Measurements from ENCODE around the gene PDX1.

DNA sequence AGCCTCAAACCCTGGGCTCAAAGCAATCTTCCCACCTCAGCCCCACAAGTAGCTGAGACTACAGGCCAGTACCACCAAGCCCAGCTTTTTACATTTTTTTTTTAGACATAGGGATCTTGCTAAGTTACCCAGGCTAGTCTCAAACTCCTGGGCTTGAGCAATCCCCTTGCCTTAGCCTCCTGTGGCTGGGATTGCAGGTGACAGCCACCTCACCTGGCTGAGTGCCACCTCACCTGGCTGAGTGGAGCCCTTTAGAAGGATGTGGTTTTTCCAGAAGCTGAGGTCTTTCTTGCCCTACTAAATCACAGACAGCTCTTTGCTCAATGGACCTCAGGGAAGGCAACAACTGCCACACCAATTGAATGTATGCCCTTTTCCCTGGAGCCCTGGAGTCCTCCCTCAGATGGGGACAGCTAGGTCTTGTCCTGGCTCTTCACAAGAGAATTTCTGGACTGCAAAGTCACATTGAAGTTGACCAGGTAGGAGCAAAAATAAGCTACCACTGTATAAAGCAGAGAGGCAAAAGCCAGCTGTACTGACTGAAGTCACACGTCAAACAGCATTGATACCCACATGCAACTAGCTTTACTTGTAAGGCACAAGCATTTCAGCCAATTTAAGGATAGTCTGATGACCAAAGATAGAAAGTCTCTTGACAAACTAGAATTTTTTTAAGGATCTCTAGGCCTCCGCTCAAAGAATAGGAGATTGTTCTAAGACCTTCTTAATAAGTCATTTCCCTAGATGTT, 14.0 kb downstream of the PDX1 start:
- TF ChIP-seq, protein P1, sequence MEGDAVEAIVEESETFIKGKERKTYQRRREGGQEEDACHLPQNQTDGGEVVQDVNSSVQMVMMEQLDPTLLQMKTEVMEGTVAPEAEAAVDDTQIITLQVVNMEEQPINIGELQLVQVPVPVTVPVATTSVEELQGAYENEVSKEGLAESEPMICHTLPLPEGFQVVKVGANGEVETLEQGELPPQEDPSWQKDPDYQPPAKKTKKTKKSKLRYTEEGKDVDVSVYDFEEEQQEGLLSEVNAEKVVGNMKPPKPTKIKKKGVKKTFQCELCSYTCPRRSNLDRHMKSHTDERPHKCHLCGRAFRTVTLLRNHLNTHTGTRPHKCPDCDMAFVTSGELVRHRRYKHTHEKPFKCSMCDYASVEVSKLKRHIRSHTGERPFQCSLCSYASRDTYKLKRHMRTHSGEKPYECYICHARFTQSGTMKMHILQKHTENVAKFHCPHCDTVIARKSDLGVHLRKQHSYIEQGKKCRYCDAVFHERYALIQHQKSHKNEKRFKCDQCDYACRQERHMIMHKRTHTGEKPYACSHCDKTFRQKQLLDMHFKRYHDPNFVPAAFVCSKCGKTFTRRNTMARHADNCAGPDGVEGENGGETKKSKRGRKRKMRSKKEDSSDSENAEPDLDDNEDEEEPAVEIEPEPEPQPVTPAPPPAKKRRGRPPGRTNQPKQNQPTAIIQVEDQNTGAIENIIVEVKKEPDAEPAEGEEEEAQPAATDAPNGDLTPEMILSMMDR (IDR thresholded peaks at IDR 0.05; ENCODE audit: insufficient read depth, low read length): no peak
- no peak for TF ChIP-seq POLR2AphosphoS5 (IDR thresholded peaks at IDR 0.05; ENCODE audit: low read depth)
- TF ChIP-seq SPI1 (IDR thresholded peaks at IDR 0.05; ENCODE audit: borderline replicate concordance, low read depth): no peak
- TF ChIP-seq, protein P2, sequence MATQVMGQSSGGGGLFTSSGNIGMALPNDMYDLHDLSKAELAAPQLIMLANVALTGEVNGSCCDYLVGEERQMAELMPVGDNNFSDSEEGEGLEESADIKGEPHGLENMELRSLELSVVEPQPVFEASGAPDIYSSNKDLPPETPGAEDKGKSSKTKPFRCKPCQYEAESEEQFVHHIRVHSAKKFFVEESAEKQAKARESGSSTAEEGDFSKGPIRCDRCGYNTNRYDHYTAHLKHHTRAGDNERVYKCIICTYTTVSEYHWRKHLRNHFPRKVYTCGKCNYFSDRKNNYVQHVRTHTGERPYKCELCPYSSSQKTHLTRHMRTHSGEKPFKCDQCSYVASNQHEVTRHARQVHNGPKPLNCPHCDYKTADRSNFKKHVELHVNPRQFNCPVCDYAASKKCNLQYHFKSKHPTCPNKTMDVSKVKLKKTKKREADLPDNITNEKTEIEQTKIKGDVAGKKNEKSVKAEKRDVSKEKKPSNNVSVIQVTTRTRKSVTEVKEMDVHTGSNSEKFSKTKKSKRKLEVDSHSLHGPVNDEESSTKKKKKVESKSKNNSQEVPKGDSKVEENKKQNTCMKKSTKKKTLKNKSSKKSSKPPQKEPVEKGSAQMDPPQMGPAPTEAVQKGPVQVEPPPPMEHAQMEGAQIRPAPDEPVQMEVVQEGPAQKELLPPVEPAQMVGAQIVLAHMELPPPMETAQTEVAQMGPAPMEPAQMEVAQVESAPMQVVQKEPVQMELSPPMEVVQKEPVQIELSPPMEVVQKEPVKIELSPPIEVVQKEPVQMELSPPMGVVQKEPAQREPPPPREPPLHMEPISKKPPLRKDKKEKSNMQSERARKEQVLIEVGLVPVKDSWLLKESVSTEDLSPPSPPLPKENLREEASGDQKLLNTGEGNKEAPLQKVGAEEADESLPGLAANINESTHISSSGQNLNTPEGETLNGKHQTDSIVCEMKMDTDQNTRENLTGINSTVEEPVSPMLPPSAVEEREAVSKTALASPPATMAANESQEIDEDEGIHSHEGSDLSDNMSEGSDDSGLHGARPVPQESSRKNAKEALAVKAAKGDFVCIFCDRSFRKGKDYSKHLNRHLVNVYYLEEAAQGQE (IDR thresholded peaks at IDR 0.05; ENCODE audit: insufficient replicate concordance, low read depth): no peak

All from HL-60 (cell line).